Measurements from ENCODE around the gene NEU3. TPM values are rescaled to one million over a fixed set of nuclear protein-coding genes. Genes with fewer than 3 reads are reported as not detected.
"Not testable (repeated sequence)": the region's sequence is repeated elsewhere in the genome, so short reads cannot be mapped to it uniquely, and the experiment has no call there.

NEU3 gene
- polyA plus RNA-seq, 1 donor, result 23.1 TPM

DNA sequence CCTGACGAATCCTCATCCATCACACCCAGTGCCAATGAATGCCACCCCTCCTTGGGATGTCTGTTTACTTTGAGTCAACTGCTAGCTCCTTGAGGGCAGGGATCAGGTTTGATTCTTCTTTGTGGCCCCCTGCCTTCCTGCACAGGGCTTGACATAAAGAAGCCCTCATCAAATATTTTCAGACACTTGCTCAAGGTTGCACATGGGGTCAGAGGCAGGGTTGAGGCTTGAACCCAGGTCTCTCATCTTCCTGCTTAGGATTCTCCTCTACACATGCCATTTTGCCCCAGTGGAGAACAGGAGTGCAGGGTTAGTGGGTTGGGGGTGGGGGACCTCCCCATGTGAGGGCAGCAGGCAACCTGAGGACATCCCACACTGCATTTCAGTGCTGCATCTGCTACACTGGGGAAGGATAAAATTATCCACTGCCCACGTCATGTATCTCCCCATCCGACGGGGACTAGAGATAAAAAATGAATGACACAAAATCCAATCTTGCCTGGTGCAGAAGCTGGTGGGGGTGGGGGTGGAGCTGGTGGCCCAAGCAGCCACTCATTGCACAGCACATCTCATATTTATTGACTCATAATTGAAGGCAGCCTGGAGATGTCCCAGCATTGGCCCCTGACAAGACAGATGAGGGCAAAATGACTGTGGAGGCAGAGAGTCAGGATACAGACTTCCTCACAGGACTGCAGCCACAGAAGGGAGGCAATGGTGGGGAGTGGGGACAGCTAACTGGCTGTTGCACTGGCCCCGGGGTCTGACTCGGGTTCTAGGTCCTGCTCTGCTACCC is 41.3 kb downstream of the NEU3 start:
- DNase-seq (ENCODE audit: low read depth), result no peak

DNA sequence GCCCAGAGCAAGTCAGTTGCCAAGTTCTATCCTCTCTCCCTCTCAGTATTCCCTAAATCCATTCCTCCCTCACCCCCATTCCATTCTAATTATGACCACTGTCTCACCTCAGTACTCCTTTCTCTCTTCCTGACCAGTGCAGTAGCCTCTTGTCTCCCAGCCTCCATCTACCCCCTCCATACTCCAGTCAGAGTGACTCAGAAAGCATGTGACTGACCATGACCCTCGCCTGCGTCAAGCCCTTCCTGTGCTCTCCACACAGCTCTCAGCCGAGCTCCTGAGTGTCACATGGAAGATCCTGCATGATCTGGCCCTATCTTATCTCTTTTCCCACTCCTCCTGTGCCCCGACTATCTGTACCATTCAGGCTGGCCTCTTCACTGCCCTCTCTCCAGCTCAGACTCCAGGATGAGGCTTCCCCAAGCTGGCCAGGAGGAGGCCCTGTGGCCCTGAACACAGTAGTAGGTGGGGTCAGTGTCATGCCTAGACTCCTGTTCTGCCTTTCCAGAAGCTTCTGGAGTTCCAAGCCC is 42.6 kb downstream of the NEU3 start:
- DNase-seq (ENCODE audit: low read depth), result no peak

DNA sequence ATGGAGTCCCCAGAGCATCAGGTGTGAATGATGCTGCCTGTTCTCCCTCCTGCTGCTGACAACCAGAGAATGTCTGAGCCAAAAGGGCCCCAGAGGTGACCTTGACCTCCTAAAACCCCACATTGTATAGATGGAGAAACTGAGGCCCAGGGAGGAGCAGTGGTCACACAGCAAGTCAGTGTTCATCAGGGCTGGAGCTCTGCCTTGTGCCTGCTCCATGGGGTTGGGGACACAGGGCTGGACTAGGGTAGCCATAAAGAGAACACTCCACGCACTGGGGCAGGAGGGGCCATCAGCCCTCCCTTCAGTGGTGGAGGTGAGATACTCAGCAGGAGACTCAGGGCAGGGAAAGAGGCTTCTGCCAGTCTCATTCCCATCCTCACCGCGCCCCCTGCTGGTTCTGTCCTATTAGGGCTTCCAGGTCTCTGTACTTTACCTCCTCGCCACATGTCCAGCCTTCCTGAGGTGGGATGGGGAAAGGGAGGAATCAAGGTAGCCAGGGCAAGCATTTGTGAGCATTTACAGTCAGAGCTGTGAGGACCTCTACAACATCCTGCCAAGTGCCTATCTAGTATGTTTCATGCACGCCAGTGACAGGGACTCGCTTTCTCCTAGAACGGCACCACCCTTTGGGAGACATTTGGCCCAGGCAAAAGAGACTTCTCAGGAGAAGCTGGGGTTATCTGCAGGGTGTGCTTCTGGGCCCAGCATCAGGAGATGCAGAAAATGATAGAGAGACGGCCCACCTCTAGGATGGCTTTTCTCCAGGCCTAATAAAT is 43.2 kb downstream of the NEU3 start:
- no peak for DNase-seq (ENCODE audit: low read depth)

DNA sequence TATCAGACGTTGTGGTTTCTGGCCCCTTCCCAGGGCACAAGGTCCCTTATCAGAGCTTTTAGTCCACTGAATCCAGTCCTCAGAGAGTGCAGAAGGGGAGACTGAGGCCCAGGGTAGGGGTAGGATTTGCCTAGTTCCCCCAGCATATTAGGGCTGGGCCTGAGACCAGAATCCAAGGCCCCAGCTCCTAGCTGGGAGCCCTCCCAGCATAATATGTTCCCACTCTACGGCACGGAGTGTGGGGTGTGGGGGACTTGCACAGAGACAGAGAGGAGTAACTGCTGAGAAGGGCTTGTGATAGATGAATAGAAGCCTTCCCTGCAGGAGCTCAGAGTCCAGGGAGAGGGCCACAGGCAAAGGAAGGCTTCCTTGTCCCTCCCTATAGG is 43.8 kb downstream of the NEU3 start:
- no peak for DNase-seq (ENCODE audit: low read depth)

GRCh38 chr11:75033916-75034315 is 45.2 kb downstream of the NEU3 start:
- DNase-seq (ENCODE audit: low read depth), result no peak

DNA sequence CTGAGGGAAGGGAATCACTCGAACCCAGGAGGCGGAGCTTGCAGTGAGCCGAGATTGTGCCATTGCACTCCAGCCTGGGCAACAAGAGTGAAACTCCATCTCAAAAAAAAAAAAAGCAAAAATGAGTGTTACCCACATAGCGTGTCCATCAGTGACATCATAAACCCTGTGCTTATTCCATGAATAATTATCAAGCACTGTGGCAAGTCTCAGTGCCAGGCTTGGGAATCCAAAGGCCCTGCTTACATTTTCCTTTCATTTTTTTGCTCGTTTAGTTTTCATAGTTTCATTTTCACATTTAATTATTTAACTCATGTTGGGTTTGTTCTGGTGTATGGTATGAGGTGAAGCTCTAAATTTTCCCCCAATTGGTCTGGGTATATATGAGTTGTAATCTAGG is 46.5 kb downstream of the NEU3 start:
- DNase-seq (ENCODE audit: low read depth), result no peak

- DNase-seq (ENCODE audit: low read depth), result no peak
These were observed 47.3 kb downstream of the NEU3 start for GRCh38 chr11:75035911-75036565.

DNA sequence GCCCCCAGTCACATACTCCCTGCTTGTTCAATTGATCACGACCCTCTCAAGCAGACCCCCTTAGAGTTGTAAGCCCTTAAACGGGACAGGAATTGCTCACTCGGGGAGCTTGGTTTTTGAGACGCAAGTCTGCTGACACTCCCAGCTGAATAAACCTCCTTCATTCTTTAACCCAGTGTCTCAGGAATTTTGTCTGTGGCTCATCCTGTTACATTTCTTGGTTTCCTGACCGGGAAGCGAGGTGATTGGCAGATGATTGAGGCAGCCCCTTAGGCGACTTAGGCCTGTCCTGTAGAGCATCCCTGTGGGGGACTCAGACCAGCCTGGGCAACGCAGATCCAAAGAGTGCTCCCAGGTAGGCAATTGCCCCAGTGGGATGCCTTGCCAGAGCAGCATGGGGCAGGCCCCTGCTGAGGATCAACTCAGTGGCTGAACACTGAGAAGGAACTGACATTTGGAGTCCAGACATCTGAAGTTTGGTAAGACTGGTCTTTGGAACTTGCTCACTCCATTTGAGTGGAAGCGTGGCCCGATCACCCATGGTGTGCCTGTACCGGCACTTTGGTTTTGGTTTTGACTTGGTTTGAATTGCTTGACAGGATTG is 51.5 kb downstream of the NEU3 start:
- no peak for DNase-seq (ENCODE audit: low read depth)

- no peak for DNase-seq (ENCODE audit: low read depth)
These were observed 52.5 kb downstream of the NEU3 start for GRCh38 chr11:75041263-75041662.

GRCh38 chr11:75041821-75042220 is 53.1 kb downstream of the NEU3 start:
- DNase-seq (ENCODE audit: low read depth), result not testable (repeated sequence)

DNA sequence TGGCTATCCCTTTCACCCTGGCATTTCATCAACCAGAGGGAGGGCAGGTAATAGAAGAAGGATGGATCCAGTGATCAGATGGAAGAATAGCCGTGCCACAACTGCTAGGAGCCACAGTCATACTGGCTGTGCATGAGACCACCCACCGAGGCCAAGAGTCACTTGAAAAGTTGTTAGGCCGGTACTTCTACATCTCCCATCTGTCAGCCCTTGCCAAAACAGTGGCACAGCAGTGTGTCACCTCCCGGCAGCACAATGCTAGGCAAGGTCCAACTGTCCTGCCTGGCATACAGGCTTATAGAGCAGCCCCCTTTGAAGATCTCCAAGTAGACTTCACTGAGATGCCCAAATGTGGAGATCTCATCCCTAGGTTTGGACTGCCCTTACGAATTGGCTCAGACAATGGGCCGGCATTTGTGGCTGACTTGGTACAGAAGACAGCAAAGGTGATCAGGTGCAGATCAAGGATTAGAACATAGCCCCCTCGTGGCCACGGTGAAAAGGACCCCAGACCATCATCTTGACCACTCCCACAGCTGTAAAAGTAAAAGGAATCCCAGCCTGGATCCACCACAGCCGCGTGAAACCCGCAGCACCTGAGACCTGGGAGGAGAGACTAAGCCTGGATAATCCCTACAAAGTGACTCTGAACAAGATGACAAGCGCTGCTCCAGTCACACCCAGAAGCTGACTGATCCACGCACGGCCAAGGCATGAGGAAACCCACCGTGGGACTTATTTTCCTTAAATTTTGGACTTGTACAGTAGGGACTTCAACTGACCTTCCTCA is 55.8 kb downstream of the NEU3 start:
- not testable (repeated sequence) for DNase-seq (ENCODE audit: low read depth)

DNA sequence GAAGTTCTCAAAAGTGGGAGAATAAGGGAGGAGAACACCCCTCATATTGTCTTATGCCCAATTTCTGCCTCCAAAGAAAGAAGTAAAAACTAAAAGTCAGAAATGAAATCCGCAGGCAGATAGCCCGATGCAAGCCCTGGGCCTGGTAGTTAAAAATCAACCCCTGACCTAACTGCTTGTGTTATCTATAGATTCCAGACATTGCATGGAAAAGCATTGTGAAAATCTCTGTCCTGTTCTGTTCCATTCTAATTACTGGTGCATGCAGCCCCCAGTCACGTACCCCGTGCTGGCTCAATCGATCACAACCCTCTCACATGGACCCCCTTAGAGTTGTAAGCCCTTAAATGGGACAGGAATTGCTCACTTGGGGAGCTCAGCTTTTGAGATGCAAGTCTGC is 57.9 kb downstream of the NEU3 start:
- not testable (repeated sequence) for DNase-seq (ENCODE audit: low read depth)

GRCh38 chr11:75047191-75047590 is 58.5 kb downstream of the NEU3 start:
- DNase-seq (ENCODE audit: low read depth), result no peak

DNA sequence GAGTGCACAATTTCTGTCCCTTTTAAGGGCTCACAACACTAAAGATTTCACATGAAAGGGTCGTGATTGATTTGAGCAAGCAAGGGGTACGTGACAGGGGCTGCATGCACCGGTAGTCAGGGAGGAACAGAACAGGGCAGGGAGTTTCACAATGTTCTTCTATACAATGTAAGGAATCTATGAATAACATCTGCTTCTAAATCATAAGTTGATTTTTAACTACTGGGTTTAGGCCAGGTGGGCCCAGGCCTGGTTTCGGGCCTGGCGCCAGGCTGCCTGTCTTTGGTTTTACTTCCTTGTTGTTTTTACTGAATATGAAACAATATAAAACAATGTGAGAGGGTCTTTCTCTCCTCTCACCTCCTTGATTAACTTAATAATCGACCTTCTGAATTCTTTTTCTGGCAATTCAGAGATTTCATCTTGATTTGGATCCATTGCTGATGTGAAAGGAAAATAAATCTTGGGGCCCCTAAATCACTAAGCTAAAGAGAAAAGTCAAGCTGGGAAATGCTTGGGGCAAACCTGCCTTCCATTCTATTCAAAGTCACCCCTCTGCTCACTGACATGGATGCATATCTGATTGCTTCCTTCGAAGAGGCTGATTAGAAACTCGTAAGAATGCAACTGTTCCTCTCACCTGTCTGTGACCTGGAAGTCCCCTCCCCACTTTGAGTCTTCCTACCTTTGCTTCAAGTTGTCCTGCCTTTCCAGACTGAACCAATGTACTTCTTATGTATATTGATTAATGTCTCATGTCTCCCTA is 61.0 kb downstream of the NEU3 start:
- DNase-seq (ENCODE audit: low read depth), result not testable (repeated sequence)

GRCh38 chr11:75050516-75050915 is 61.8 kb downstream of the NEU3 start:
- no peak for DNase-seq (ENCODE audit: low read depth)

- DNase-seq (ENCODE audit: low read depth), result no peak
These were observed 62.3 kb downstream of the NEU3 start for GRCh38 chr11:75051043-75051442.

DNA sequence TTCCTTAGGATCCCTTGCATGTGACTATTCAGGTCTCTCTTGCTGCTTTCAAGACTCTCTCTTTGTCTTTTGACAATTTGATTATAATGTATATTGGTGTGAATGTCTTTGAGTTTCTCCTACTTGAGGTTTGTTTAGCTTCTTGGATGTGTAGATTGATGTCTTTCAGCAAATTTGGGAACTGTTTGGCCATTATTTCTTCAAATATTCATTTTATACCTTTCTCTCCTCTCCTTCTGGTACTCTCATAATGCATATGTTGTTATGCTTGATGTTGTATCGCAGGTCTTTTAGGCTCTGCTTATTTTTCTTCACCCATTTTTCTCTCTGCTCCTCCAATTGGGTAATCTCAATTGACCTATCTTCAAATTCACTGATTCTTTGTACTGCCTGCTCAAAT is 63.7 kb downstream of the NEU3 start:
- DNase-seq (ENCODE audit: low read depth), result no peak

DNA sequence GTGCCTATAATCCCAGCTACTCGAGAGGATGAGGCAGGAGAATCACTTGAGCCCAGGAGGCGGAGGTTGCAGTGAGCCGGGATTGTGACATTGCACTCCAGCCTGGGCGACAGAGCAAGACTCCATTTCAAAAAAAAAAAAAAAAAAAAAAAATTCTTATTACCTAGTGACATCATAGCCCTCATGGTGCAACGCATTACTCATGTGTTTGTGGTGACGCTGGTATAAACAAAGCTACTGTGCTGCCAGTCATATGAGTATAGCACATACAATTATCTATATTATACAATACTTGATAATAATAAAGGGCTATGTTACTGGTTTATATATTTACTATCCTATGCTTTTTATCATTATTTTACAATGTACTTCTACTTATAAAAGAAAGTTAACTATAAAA is 66.8 kb downstream of the NEU3 start:
- no peak for DNase-seq (ENCODE audit: low read depth)

DNA sequence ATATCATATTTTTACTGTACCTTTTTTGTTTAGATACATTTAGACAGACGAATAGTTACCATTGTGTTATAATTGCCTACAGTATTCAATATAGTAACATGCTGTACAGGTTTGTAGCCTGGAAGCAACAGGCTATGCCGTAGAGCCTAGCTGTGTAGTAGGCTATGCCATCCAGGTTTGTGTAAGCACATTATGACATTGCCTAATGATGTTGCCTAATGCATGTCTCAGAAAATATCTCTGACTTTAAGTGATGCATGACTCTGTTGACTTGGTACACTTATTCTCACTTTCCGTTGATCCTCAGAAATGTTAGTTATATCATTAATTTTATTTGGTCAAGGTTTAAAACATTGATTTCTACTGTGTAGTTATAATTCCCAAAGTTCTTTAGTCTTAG is 68.1 kb downstream of the NEU3 start:
- no peak for DNase-seq (ENCODE audit: low read depth)

DNA sequence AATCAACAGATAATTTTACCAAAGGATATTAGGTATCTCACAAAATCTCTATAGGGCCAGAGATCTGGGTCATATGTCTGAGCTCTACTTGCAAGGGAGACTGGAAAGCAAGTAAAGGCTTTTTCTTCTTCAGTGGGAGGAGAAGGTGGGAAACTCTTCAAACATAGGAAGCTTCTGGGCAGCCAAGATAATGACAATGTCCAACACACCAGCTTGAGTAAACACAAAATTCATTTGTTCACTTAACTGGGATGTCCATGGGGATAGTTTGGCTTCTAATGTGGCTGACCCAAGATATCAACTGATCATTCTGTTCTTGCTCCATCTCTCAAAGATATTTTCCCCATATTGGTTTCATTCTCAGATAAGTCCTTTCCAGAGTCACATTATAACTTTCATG is 70.6 kb downstream of the NEU3 start:
- DNase-seq (ENCODE audit: low read depth), result no peak

All from forelimb muscle (tissue), 1 donor.